Loucy (cell line): Measurements from ENCODE around the gene CD34.

ENCODE experiments used
- H2AFZ ChIP-seq: fragments of 200-600 bp; sonication (generic); 2 replicates; pipeline ENCODE4 v1.6.0; 2016; ENCODE audit warnings: antibody characterized with exemption, mild to moderate bottlenecking, low read length, moderate library complexity
- H3F3A ChIP-seq: fragments of 200-600 bp; 2 replicates; pipeline ENCODE4 v1.6.0; 2016; ENCODE audit warnings: antibody characterized with exemption, low read depth, mild to moderate bottlenecking
- H3K27me3 ChIP-seq: fragments of 200-600 bp; sonication (generic); 2 replicates; pipeline ENCODE4 v1.6.1; 2014; ENCODE audit warnings: low read length, mild to moderate bottlenecking; ENCODE audit not compliant: insufficient read depth, poor library complexity, severe bottlenecking
- H3K36me3 ChIP-seq: fragments of 200-600 bp; sonication (generic); 2 replicates; pipeline ENCODE4 v1.6.1; 2016; ENCODE audit warnings: low read length; ENCODE audit not compliant: insufficient read depth
- H3K4me1 ChIP-seq: fragments of 200-600 bp; sonication (generic); 2 replicates; pipeline ENCODE4 v1.5.1; 2014; ENCODE audit warnings: low read length, mild to moderate bottlenecking; ENCODE audit not compliant: insufficient read depth, poor library complexity, severe bottlenecking
- H3K4me2 ChIP-seq: fragments of 200-600 bp; sonication (generic); 2 replicates; pipeline ENCODE4 v1.6.0; 2014; ENCODE audit warnings: antibody characterized with exemption, low read length, low read depth, mild to moderate bottlenecking; ENCODE audit not compliant: poor library complexity, severe bottlenecking
- H3K4me3 ChIP-seq: fragments of 200-600 bp; sonication (generic); 2 replicates; pipeline ENCODE4 v1.5.1; 2014; ENCODE audit warnings: low read length, mild to moderate bottlenecking, mixed read lengths; ENCODE audit not compliant: poor library complexity, severe bottlenecking
- H3K79me2 ChIP-seq: fragments of 200-600 bp; sonication (generic); 2 replicates; pipeline ENCODE4 v1.6.1; 2014; ENCODE audit warnings: low read length; ENCODE audit not compliant: insufficient read depth
- H3K9ac ChIP-seq: fragments of 200-600 bp; sonication (generic); 2 replicates; pipeline ENCODE4 v1.6.0; 2014; ENCODE audit warnings: mild to moderate bottlenecking, low read depth, low read length, moderate library complexity; ENCODE audit not compliant: poor library complexity, severe bottlenecking
- H3K9me2 ChIP-seq: fragments of 200-600 bp; sonication (generic); replicated peaks from 2 replicates; pipeline ENCODE4 v1.6.1; 2016; ENCODE audit warnings: low read depth, low read length, mixed read lengths
- H3K9me3 ChIP-seq: fragments of 200-600 bp; sonication (generic); 2 replicates; pipeline ENCODE4 v1.6.1; 2014; ENCODE audit warnings: mild to moderate bottlenecking, antibody characterized with exemption, low read length, low read depth; ENCODE audit not compliant: insufficient read depth
- H4K20me1 ChIP-seq: fragments of 200-600 bp; sonication (generic); 2 replicates; pipeline ENCODE4 v1.6.0; 2014; ENCODE audit warnings: antibody characterized with exemption, low read length, mild to moderate bottlenecking; ENCODE audit not compliant: insufficient read depth, poor library complexity, severe bottlenecking
- EZH2phosphoT487 ChIP-seq: fragments of 200-600 bp; IDR thresholded peaks from 2 replicates; pipeline ENCODE4 v1.6.1; 2018; ENCODE audit warnings: antibody characterized with exemption, mild to moderate bottlenecking, moderate library complexity, borderline replicate concordance
- TF ChIP-seq, protein P1 (sequence below): fragments of 200-600 bp; sonication (generic); conservative IDR thresholded peaks from 2 replicates; pipeline ENCODE4 v1.5.1; 2014; ENCODE audit warnings: mild to moderate bottlenecking, antibody characterized with exemption, low read length

CD34 gene

DNA sequence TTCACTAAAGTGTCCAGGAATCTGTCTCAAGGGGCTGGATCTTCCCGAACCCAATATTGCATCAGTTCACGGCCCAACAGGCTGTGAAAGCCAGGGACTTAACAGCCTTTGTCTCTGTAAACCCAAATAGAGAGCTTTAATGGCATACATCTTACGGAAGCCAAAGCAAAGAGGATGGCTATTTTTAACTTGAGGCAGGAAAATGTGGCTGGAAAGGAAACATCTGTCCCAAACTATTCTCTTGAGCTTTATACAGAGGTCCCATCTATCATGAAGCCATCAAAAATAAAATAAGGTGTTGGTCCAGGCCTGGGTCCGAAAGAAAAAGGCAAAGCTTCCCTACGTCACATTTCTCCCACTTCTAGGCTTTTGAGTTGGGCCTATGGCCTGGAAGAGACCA lies 7.7 kb upstream of the CD34 start:
- TF ChIP-seq, protein P1, sequence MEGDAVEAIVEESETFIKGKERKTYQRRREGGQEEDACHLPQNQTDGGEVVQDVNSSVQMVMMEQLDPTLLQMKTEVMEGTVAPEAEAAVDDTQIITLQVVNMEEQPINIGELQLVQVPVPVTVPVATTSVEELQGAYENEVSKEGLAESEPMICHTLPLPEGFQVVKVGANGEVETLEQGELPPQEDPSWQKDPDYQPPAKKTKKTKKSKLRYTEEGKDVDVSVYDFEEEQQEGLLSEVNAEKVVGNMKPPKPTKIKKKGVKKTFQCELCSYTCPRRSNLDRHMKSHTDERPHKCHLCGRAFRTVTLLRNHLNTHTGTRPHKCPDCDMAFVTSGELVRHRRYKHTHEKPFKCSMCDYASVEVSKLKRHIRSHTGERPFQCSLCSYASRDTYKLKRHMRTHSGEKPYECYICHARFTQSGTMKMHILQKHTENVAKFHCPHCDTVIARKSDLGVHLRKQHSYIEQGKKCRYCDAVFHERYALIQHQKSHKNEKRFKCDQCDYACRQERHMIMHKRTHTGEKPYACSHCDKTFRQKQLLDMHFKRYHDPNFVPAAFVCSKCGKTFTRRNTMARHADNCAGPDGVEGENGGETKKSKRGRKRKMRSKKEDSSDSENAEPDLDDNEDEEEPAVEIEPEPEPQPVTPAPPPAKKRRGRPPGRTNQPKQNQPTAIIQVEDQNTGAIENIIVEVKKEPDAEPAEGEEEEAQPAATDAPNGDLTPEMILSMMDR: no peak
- TF ChIP-seq EZH2phosphoT487: no peak
- Histone ChIP-seq H3K36me3 (no peaks in the 10 kb centered on the region), H2AFZ (peak overlapping the region; percentile 44; the same call in 1 of the 2 replicates), H3K79me2 (no peaks in the 10 kb centered on the region), H3K27me3 (no peaks in the 10 kb centered on the region), H3K9me2 (no peaks in the 10 kb centered on the region), H3F3A (no peaks in the 10 kb centered on the region), H3K4me2 (no peak overlapping the region), H3K4me1 (peaks cover 29% of the 10 kb centered on the region), H3K4me3 (no peak overlapping the region), H3K9me3 (no peaks in the 10 kb centered on the region), H4K20me1 (no peaks in the 10 kb centered on the region), H3K9ac (no peak overlapping the region)

DNA sequence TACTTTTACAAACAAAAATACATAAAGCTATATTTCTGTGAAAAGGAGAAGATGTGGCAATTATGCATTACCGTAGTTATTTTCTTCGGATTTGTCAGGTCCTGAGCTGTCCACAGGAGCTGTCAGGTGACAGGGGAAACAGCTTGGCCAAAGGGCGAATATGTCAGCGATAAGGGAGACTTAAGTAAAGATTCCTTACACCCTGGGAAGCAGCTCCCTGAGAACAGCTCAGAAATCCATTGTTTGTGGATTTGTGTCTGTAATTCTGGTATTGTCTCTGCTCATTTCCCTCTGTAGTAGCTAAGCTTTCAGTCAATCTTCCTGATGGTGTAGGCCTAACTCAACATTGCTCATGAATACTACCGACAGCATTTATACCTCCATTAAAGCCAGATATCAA lies 7.1 kb upstream of the CD34 start:
- H3K27me3 ChIP-seq: no peaks in the 10 kb centered on the region
- H3K9ac ChIP-seq: no peak overlapping the region
- TF ChIP-seq, protein P1: no peak
- no peak for TF ChIP-seq EZH2phosphoT487
- no peaks in the 10 kb centered on the region for H4K20me1 ChIP-seq
- H3K4me1 ChIP-seq: peaks cover 25% of the 10 kb centered on the region
- H3K9me3 ChIP-seq: no peaks in the 10 kb centered on the region
- no peaks in the 10 kb centered on the region for H3K9me2 ChIP-seq
- no peak overlapping the region for H3K4me2 ChIP-seq
- H3K79me2 ChIP-seq: no peaks in the 10 kb centered on the region
- no peaks in the 10 kb centered on the region for H3F3A ChIP-seq
- H3K4me3 ChIP-seq: no peak overlapping the region
- H2AFZ ChIP-seq: no peak overlapping the region
- H3K36me3 ChIP-seq: no peaks in the 10 kb centered on the region

DNA sequence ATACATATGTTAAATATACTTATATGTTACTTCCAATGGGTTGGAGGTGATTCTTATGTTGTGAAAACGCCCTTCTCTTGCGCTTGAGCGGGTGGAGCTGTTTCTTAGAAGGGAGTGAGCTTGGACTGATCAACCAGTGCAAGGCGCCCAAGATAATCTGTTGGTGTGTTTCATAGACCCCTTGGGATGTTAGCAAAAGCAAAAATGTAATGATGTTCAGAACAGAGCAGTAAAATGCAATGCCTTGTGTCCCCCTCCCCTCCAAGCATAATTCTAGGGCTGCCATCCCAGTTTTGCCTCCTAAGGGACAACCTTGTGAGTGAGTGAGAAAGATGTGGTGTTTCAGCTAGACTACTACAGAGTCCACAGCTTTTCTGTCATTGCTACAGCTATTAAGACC lies 6.2 kb upstream of the CD34 start:
- H3F3A ChIP-seq: no peaks in the 10 kb centered on the region
- no peaks in the 10 kb centered on the region for H3K79me2 ChIP-seq
- no peaks in the 10 kb centered on the region for H3K27me3 ChIP-seq
- no peak overlapping the region for H3K9ac ChIP-seq
- no peak for TF ChIP-seq EZH2phosphoT487
- TF ChIP-seq, protein P1: no peak
- H3K36me3 ChIP-seq: no peaks in the 10 kb centered on the region
- H4K20me1 ChIP-seq: no peaks in the 10 kb centered on the region
- no peaks in the 10 kb centered on the region for H3K9me3 ChIP-seq
- no peak overlapping the region for H3K4me2 ChIP-seq
- H2AFZ ChIP-seq: no peak overlapping the region
- H3K9me2 ChIP-seq: no peaks in the 10 kb centered on the region
- no peak overlapping the region for H3K4me3 ChIP-seq
- H3K4me1 ChIP-seq: peaks cover 15% of the 10 kb centered on the region
